HCT116 (cell line): ENCODE measurements around the gene CENPX. TPM values are rescaled to one million over a fixed set of nuclear protein-coding genes. Genes with fewer than 3 reads are reported as not detected.

Experiments used
- ATAC-seq: fragments of 200-7000 bp; cut with Tn5 transposase; 2 replicates; pipeline ENCODE4 v1.9.1; 2020; ENCODE audit warnings: mild to moderate bottlenecking, moderate library complexity
- BruUV-seq: library from RNA; stranded (reverse); fragments of 400-500 nt; replicated peaks from 2 replicates; lab custom pipeline; 2021; lab: Mats Ljungman, UMichigan
- CTCF ChIA-PET: fragments of 300-600 bp; sonication (Branson Sonifier 250); formaldehyde crosslinking; loops from one replicate; lab custom pipeline; 2021; ENCODE audit warnings: antibody characterized with exemption; lab: Charles Lee
- POLR2A ChIA-PET: fragments of 300-600, 350-600 bp; sonication (Branson Sonifier 250); formaldehyde crosslinking; loops from one replicate; lab custom pipeline; 2021; ENCODE audit warnings: antibody characterized with exemption; lab: Charles Lee
- RAD21 ChIA-PET, 2 experiments: fragments of 300-600 bp; sonication (Branson Sonifier 250); formaldehyde crosslinking; loops; one replicate each; lab custom pipeline; 2023; ENCODE audit warnings: low total read pairs in 2 of 2; ENCODE audit not compliant: uncharacterized antibody in 2 of 2, unreplicated experiment in 2 of 2, low non-redundant PET in 1 of 2; lab: Charles Lee
- DNase-seq: peaks from one replicate; pipeline ENCODE4 v3.0.0-alpha.2; 2010; ENCODE audit warnings: low read depth, low spot score
- H2AFZ ChIP-seq: fragments of 200-600 bp; shearing (Covaris generic), sonication (generic); 2 replicates; pipeline ENCODE4 v1.6.1; 2017; ENCODE audit warnings: low read depth, mixed run types, mixed read lengths, antibody characterized with exemption, low read length; ENCODE audit not compliant: poor library complexity, severe bottlenecking
- H3K27ac ChIP-seq: 2 replicates; pipeline ENCODE4 v1.5.1; 2012; ENCODE audit warnings: low read depth, low read length
- H3K27me3 ChIP-seq: fragments of 200-600 bp; sonication (generic); 2 replicates; pipeline ENCODE4 v1.6.1; 2016; ENCODE audit warnings: mixed run types, low read length, mixed read lengths; ENCODE audit not compliant: insufficient read depth
- H3K36me3 ChIP-seq, 2 experiments: fragments of 200-500 bp in 1 of 2; fragments of 200-600 bp in 1 of 2; sonication (Bioruptor generic) in 1 of 2; sonication (generic) in 1 of 2; 2 replicates each; pipeline versions ENCODE4 v1.5.1 to v1.6.1; 2014 to 2016; ENCODE audit warnings: low read length in 2 of 2, inconsistent platforms in 1 of 2, mixed read lengths in 1 of 2, mixed run types in 1 of 2; ENCODE audit not compliant: insufficient read depth in 2 of 2, control insufficient read depth in 1 of 2
- H3K4me1 ChIP-seq, 2 experiments: fragments of 200-600 bp in 1 of 2; sonication (generic) in 1 of 2; 2 replicates each; pipeline versions ENCODE4 v1.5.1 to v1.6.1; 2012 to 2017; ENCODE audit warnings: low read length in 2 of 2, inconsistent platforms in 1 of 2, mild to moderate bottlenecking in 1 of 2, mixed read lengths in 1 of 2, mixed run types in 1 of 2, moderate library complexity in 1 of 2; ENCODE audit not compliant: insufficient read depth in 2 of 2, control insufficient read depth in 1 of 2
- H3K4me2 ChIP-seq: fragments of 200-600 bp; sonication (generic); 2 replicates; pipeline ENCODE4 v1.6.1; 2017; ENCODE audit warnings: mixed run types, low read length, mixed read lengths
- H3K4me3 ChIP-seq, 2 experiments: fragments of 200-600 bp in 1 of 2; sonication (generic) in 1 of 2; replicated peaks in 1 of 2; 2 replicates each; pipeline ENCODE4 v1.5.1; 2011 to 2016; ENCODE audit warnings: low read length in 2 of 2, control low read depth in 1 of 2, low read depth in 1 of 2, mild to moderate bottlenecking in 1 of 2, mixed read lengths in 1 of 2, mixed run types in 1 of 2
- H3K79me2 ChIP-seq: fragments of 200-600 bp; sonication (generic); 2 replicates; pipeline ENCODE4 v1.6.1; 2017; ENCODE audit warnings: mild to moderate bottlenecking, mixed run types, low read length, moderate library complexity, mixed read lengths; ENCODE audit not compliant: insufficient read depth
- H3K9ac ChIP-seq: fragments of 200-600 bp; sonication (generic); 2 replicates; pipeline ENCODE4 v1.6.1; 2016; ENCODE audit warnings: low read length, mixed read lengths
- H3K9me2 ChIP-seq: fragments of 200-600 bp; sonication (generic), shearing (Covaris generic); 2 replicates; pipeline ENCODE4 v1.6.1; 2017; ENCODE audit warnings: mixed run types, mild to moderate bottlenecking, moderate library complexity; ENCODE audit not compliant: insufficient read depth
- H3K9me3 ChIP-seq, 2 experiments: fragments of 200-500 bp in 1 of 2; fragments of 200-600 bp in 1 of 2; sonication (Bioruptor generic) in 1 of 2; sonication (generic) in 1 of 2; 2 replicates each; pipeline ENCODE4 v1.6.1; 2014 to 2017; ENCODE audit warnings: low read length in 2 of 2, mixed read lengths in 2 of 2, inconsistent platforms in 1 of 2, low read depth in 1 of 2, mild to moderate bottlenecking in 1 of 2, mixed run types in 1 of 2, moderate library complexity in 1 of 2; ENCODE audit not compliant: control insufficient read depth in 1 of 2, insufficient read depth in 1 of 2
- H4K20me1 ChIP-seq: fragments of 200-600 bp; sonication (generic), shearing (Covaris generic); 2 replicates; pipeline ENCODE4 v1.6.1; 2017; ENCODE audit warnings: mixed run types, mild to moderate bottlenecking, moderate library complexity; ENCODE audit not compliant: insufficient read depth
- ATF3 ChIP-seq: IDR thresholded peaks from 2 replicates; pipeline ENCODE4 v1.6.1; 2012
- CTCF ChIP-seq, 3 experiments: fragments of 200-600 bp in 1 of 3; sonication (generic) in 1 of 3; IDR thresholded peaks in 2 of 3; conservative IDR thresholded peaks in 1 of 3; 2 replicates each; pipeline ENCODE4 v1.5.1; 2012 to 2017; ENCODE audit warnings: low read depth in 2 of 3, low read length in 2 of 3, antibody characterized with exemption in 1 of 3, borderline replicate concordance in 1 of 3, control low read depth in 1 of 3, mild to moderate bottlenecking in 1 of 3, mixed read lengths in 1 of 3, mixed run types in 1 of 3, moderate library complexity in 1 of 3; ENCODE audit not compliant: insufficient read depth in 1 of 3
- EGR1 ChIP-seq: IDR thresholded peaks from 2 replicates; pipeline ENCODE4 v1.6.1; 2012; ENCODE audit warnings: low read depth
- EZH2phosphoT487 ChIP-seq: fragments of 200-600 bp; IDR thresholded peaks from 2 replicates; pipeline ENCODE4 v1.6.1; 2018; ENCODE audit warnings: antibody characterized with exemption, borderline replicate concordance
- RAD21 ChIP-seq: IDR thresholded peaks from 2 replicates; pipeline ENCODE4 v1.6.1; 2012; ENCODE audit warnings: low read depth, mild to moderate bottlenecking
- ZBTB33 ChIP-seq: IDR thresholded peaks from 2 replicates; pipeline ENCODE4 v1.6.1; 2011; ENCODE audit warnings: mild to moderate bottlenecking, low read length, moderate library complexity; ENCODE audit not compliant: insufficient replicate concordance; ENCODE audit errors: extremely low read depth
- intact Hi-C: fragments of 100-400 bp; cut with micrococcal nuclease; formaldehyde crosslinking; loops from 2 replicates; pipeline ENCODE4 v1.10.0; 2022
- total RNA-seq: library from RNA; stranded (reverse); gene quantifications from one replicate; pipeline ENCODE4 v1.2.1, GENCODE V29; 2021; ENCODE audit not compliant: unreplicated experiment

The CENPX gene
- total RNA-seq, 1 experiment from 2014 or later = 184 TPM

- Histone ChIP-seq H3K9me2 (no peaks in the 10 kb centered on the region), H3K79me2 (peaks cover 29% of the 10 kb centered on the region), H3K4me1 (peaks cover 8 to 20% of the 10 kb centered on the region in 2 experiments; a peak in 3 of 4 replicates), H4K20me1 (no peaks in the 10 kb centered on the region; the same call in 1 of the 2 replicates), H2AFZ (no peak overlapping the region), H3K9me3 (no peaks in the 10 kb centered on the region), H3K36me3 (peaks cover 25 to 90% of the 10 kb centered on the region in 2 experiments), H3K4me2 (no peak overlapping the region), H3K27ac (no peak overlapping the region; the same call in 1 of the 2 replicates), H3K4me3 (no peak overlapping the region), H3K27me3 (no peaks in the 10 kb centered on the region), H3K9ac (no peak overlapping the region)
- no peak; the same call in 1 of the 2 replicates for ATAC-seq
- ChIA-PET RAD21 (no interaction called here), CTCF (no interaction called here), POLR2A (no interaction called here)
- intact Hi-C loops = no loop called here
- DNase-seq = no peak
- TF ChIP-seq RAD21 = no peak
- no peak for TF ChIP-seq EZH2phosphoT487
- no peak for TF ChIP-seq ZBTB33
- no peak for TF ChIP-seq EGR1
- TF ChIP-seq CTCF (IDR thresholded peaks at IDR 0.05 in 2 of 3, conservative IDR thresholded peaks at IDR 0.05 in 1 of 3; ENCODE audit: borderline replicate concordance in 1 of 3, insufficient read depth in 1 of 3, low read depth in 2 of 3, low read length in 2 of 3) = no peak
- TF ChIP-seq ATF3 = no peak
- no TSS peak for BruUV-seq
Observed at GRCh38 chr17:82059272-82060000, 36.8 kb upstream of the CENPX start.
